Ishikawa (cell line): ENCODE measurements around the gene NEDD4L.

Experiments used
- CEBPB ChIP-seq: IDR thresholded peaks from 2 replicates; pipeline ENCODE4 v1.6.1; 2012
- CREB1 ChIP-seq: IDR thresholded peaks from 2 replicates; pipeline ENCODE4 v1.6.1; 2012; ENCODE audit warnings: low read depth
- EGR1 ChIP-seq: IDR thresholded peaks from 2 replicates; pipeline ENCODE4 v1.6.1; 2012
- EP300 ChIP-seq: IDR thresholded peaks from 2 replicates; pipeline ENCODE4 v1.6.1; 2012; ENCODE audit warnings: borderline replicate concordance
- FOXM1 ChIP-seq: IDR thresholded peaks from 2 replicates; pipeline ENCODE4 v1.6.1; 2012; ENCODE audit warnings: low read depth, borderline replicate concordance
- MAX ChIP-seq: IDR thresholded peaks from 2 replicates; pipeline ENCODE4 v1.6.1; 2012
- NFIC ChIP-seq: IDR thresholded peaks from 2 replicates; pipeline ENCODE4 v1.6.1; 2012
- RAD21 ChIP-seq: IDR thresholded peaks from 2 replicates; pipeline ENCODE4 v1.6.1; 2012; ENCODE audit warnings: low read depth
- REST ChIP-seq: IDR thresholded peaks from 2 replicates; pipeline ENCODE4 v1.6.1; 2012; ENCODE audit warnings: low read depth, mild to moderate bottlenecking
- TAF1 ChIP-seq: IDR thresholded peaks from 2 replicates; pipeline ENCODE4 v1.6.1; 2012; ENCODE audit warnings: low read depth, mild to moderate bottlenecking
- TCF12 ChIP-seq: IDR thresholded peaks from 2 replicates; pipeline ENCODE4 v1.6.1; 2012; ENCODE audit warnings: low read depth
- TEAD4 ChIP-seq: IDR thresholded peaks from 2 replicates; pipeline ENCODE4 v1.6.1; 2012
- USF1 ChIP-seq: IDR thresholded peaks from 2 replicates; pipeline ENCODE4 v1.6.1; 2012
- YY1 ChIP-seq: IDR thresholded peaks from 2 replicates; pipeline ENCODE4 v1.6.1; 2012; ENCODE audit warnings: low read depth
- ZBTB7A ChIP-seq: IDR thresholded peaks from 2 replicates; pipeline ENCODE4 v1.6.1; 2012; ENCODE audit warnings: low read depth

NEDD4L gene

GRCh38 chr18:58251416-58251815, 207.4 kb downstream of the NEDD4L start:
- TF ChIP-seq MAX, result no peak
- TF ChIP-seq YY1, result no peak
- TF ChIP-seq USF1, result no peak
- TF ChIP-seq CEBPB, result no peak
- TF ChIP-seq EP300, result no peak
- TF ChIP-seq TCF12, result no peak
- no peak for TF ChIP-seq NFIC

- TF ChIP-seq RAD21 (no peak), REST (no peak), MAX (no peak)
These were observed 208.1 kb downstream of the NEDD4L start for GRCh38 chr18:58252166-58252565.

- TF ChIP-seq RAD21 (no peak), EP300 (no peak), EGR1 (no peak), MAX (no peak), NFIC (no peak), USF1 (no peak), TAF1 (no peak), CEBPB (no peak), YY1 (no peak), REST (no peak), TEAD4 (no peak)
These were observed 209.3 kb downstream of the NEDD4L start for GRCh38 chr18:58253318-58253717.

- no peak for TF ChIP-seq NFIC
- TF ChIP-seq TEAD4, result 0 out of 2 replicates have a peak, but pooled peaks have one; percentile 33
These were observed 209.8 kb downstream of the NEDD4L start for GRCh38 chr18:58253871-58254270.

- TF ChIP-seq TEAD4 (peak; percentile 18; the same call in 1 of the 2 replicates), ZBTB7A (no peak), MAX (peak; percentile 40; the same call in 1 of the 2 replicates)
These were observed 211.0 kb downstream of the NEDD4L start for GRCh38 chr18:58254873-58255511.

GRCh38 chr18:58255701-58256311, 211.8 kb downstream of the NEDD4L start:
- TF ChIP-seq MAX (no peak), ZBTB7A (no peak), FOXM1 (no peak), TCF12 (no peak), RAD21 (no peak), USF1 (no peak), CEBPB (no peak), CREB1 (no peak), YY1 (no peak), EP300 (no peak), EGR1 (no peak), NFIC (no peak), TEAD4 (no peak), REST (no peak), TAF1 (no peak)
